Activated naive CD4-positive, alpha-beta T cell treated with Interleukin-2 at 50 U/mL for 16 hours (primary cell): Measurements from ENCODE around the gene ZSCAN5A.
"Not testable (repeated sequence)": the region's sequence is repeated elsewhere in the genome, so short reads cannot be mapped to it uniquely, and the experiment has no call there.

Experiments
- DNase-seq: peaks from one replicate; pipeline ENCODE4 v3.0.0-alpha.2; 2020

The ZSCAN5A gene

GRCh38 chr19:56270676-56271075 is 44.0 kb downstream of the ZSCAN5A start:
- no peak for DNase-seq

- DNase-seq: no peak
Observed at GRCh38 chr19:56269348-56269747, 45.3 kb downstream of the ZSCAN5A start.

GRCh38 chr19:56266051-56266450 is 48.6 kb downstream of the ZSCAN5A start:
- DNase-seq: no peak

GRCh38 chr19:56263319-56263718 is 51.3 kb downstream of the ZSCAN5A start:
- no peak for DNase-seq

GRCh38 chr19:56261932-56262331 is 52.7 kb downstream of the ZSCAN5A start:
- not testable (repeated sequence) for DNase-seq

- DNase-seq: no peak
Observed at GRCh38 chr19:56261145-56261544, 53.5 kb downstream of the ZSCAN5A start.

GRCh38 chr19:56258272-56258671 is 56.4 kb downstream of the ZSCAN5A start:
- no peak for DNase-seq

- no peak for DNase-seq
Observed at GRCh38 chr19:56253737-56254136, 60.9 kb downstream of the ZSCAN5A start.

GRCh38 chr19:56252699-56253422 is 61.8 kb downstream of the ZSCAN5A start:
- DNase-seq: peak; percentile 76

- not testable (repeated sequence) for DNase-seq
Observed at GRCh38 chr19:56248736-56249338, 65.8 kb downstream of the ZSCAN5A start.

GRCh38 chr19:56245764-56246163 is 68.9 kb downstream of the ZSCAN5A start:
- DNase-seq: not testable (repeated sequence)

- no peak for DNase-seq
Observed at GRCh38 chr19:56245121-56245740, 69.4 kb downstream of the ZSCAN5A start.

- DNase-seq: no peak
Observed at GRCh38 chr19:56223481-56223880, 91.2 kb downstream of the ZSCAN5A start.

GRCh38 chr19:56222901-56223300 is 91.7 kb downstream of the ZSCAN5A start:
- no peak for DNase-seq

GRCh38 chr19:56221851-56222250 is 92.8 kb downstream of the ZSCAN5A start:
- DNase-seq: no peak

GRCh38 chr19:56221442-56221841 is 93.2 kb downstream of the ZSCAN5A start:
- DNase-seq: not testable (repeated sequence)

GRCh38 chr19:56218961-56219360 is 95.7 kb downstream of the ZSCAN5A start:
- DNase-seq: no peak

- no peak for DNase-seq
Observed at GRCh38 chr19:56217039-56217949, 97.3 kb downstream of the ZSCAN5A start.

GRCh38 chr19:56211718-56212117 is 102.9 kb downstream of the ZSCAN5A start:
- no peak for DNase-seq

GRCh38 chr19:56210036-56210435 is 104.6 kb downstream of the ZSCAN5A start:
- not testable (repeated sequence) for DNase-seq

GRCh38 chr19:56209091-56209490 is 105.5 kb downstream of the ZSCAN5A start:
- DNase-seq: no peak

GRCh38 chr19:56207581-56207980 is 107.1 kb downstream of the ZSCAN5A start:
- not testable (repeated sequence) for DNase-seq

GRCh38 chr19:56201973-56202372 is 112.7 kb downstream of the ZSCAN5A start, which contains the start of gene ZSCAN5C:
ZSCAN5C (plus strand) TSS chr19:56202273; CDS start chr19:56205914, 3,641 bp downstream.
- DNase-seq: no peak
